Right lobe of liver (tissue), 6 donors: Measurements from ENCODE around the gene CCSER1. TPM values are rescaled to one million over a fixed set of nuclear protein-coding genes. Genes with fewer than 3 reads are reported as not detected.
"Not testable (repeated sequence)": the region's sequence is repeated elsewhere in the genome, so short reads cannot be mapped to it uniquely, and the experiment has no call there.

Experiments used
- ATAC-seq, 4 donors: fragments of 200-7000 bp; cut with Tn5 transposase; one replicate each; pipeline ENCODE4 v1.9.1; 2020; ENCODE audit warnings: mild to moderate bottlenecking in 4 of 4, moderate library complexity in 4 of 4
- DNase-seq, 3 donors: peaks; one replicate each; pipeline ENCODE4 v3.0.0-alpha.2; 2020
- H3K27ac ChIP-seq, 3 donors: fragments of 200-600 bp; one replicate each; pipeline ENCODE4 v1.8.0; 2022
- H3K27me3 ChIP-seq, 2 donors: fragments of 200-600 bp; one replicate each; pipeline ENCODE4 v1.8.0; 2022
- H3K36me3 ChIP-seq, 4 donors: fragments of 200-600 bp; sonication (generic) in 1 of 4; one replicate each; pipeline versions ENCODE4 v1.5.1 to v1.8.0; 2017 to 2022; ENCODE audit warnings: control low read depth in 1 of 4
- H3K4me1 ChIP-seq, 4 donors: fragments of 200-600 bp; sonication (generic) in 1 of 4; one replicate each; pipeline versions ENCODE4 v1.5.1 to v1.8.0; 2017 to 2022; ENCODE audit warnings: control low read depth in 1 of 4
- H3K4me3 ChIP-seq, 3 donors: fragments of 200-600 bp; one replicate each; pipeline ENCODE4 v1.8.0; 2022
- H3K9me3 ChIP-seq, 4 donors: fragments of 200-600 bp; sonication (generic) in 1 of 4; one replicate each; pipeline versions ENCODE4 v1.5.1 to v1.8.0; 2017 to 2022; ENCODE audit warnings: control low read depth in 1 of 4
- CTCF ChIP-seq, 4 donors: fragments of 200-600 bp in 3 of 4; fragments of 450-650 bp in 1 of 4; IDR thresholded peaks; one replicate each; pipeline versions ENCODE4 v1.5.1 to v1.8.0; 2016 to 2022; ENCODE audit warnings: antibody characterized with exemption in 4 of 4, mild to moderate bottlenecking in 2 of 4
- POLR2A ChIP-seq: fragments of 450-650 bp; IDR thresholded peaks from one replicate; pipeline ENCODE4 v1.6.1; 2017; ENCODE audit warnings: antibody characterized with exemption, mild to moderate bottlenecking
- WGBS: methylation state at CpG from one replicate; pipeline ENCODE4 v1.1.6; 2018; ENCODE audit warnings: low coverage, low lambda C conversion rate; ENCODE audit not compliant: insufficient coverage; ENCODE audit errors: missing lambda C conversion rate; 5-methylcytosine and 5-hydroxymethylcytosine counted together
- intact Hi-C, 2 donors: fragments of 100-400 bp; cut with DNase I; formaldehyde crosslinking; loops; one replicate each; pipeline versions ENCODE4 v1.11.2 to v1.14.1; 2022
- total RNA-seq, 6 experiments: library from RNA; depleted of rRNA in 2 of 6; stranded (reverse); fragments of >200 nt in 2 of 6; fragmentation: NEBNext Ultra II Directional in 3 of 6; extraction: Animal tissue kit (Norgen Biotek cat#: 25700) in 3 of 6; gene quantifications; one replicate each; pipeline versions ENCODE4 v1.1.0 to v1.2.4, GENCODE V29; 2016 to 2023
- donor health status: DM: no; HTN: yes; CAD: no.
- donor health status: DM: no; HTN: no; CAD: no.
- donor health status: DM: no; HTN: no; CAD: no.
- donor health status: DM: no; HTN: yes; CAD: no.
- donor health status: DM: no; HTN: yes; CAD: no.

The CCSER1 gene
- total RNA-seq, 6 experiments from 2014 or later = 0.15 to 1.00 (median 0.65) TPM

GRCh38 chr4:90474484-90474883 lies 347.3 kb downstream of the CCSER1 start:
- H3K4me1 ChIP-seq = no peaks in the 10 kb centered on the region
- intact Hi-C loops = no loop called here
- no peaks in the 10 kb centered on the region for H3K36me3 ChIP-seq
- H3K9me3 ChIP-seq = no peaks in the 10 kb centered on the region
- DNase-seq = no peak
- H3K27ac ChIP-seq = no peak overlapping the region
- 64% methylated on average over 1 of the region's 1 CpG for WGBS
- no peak overlapping the region for H3K4me3 ChIP-seq
- TF ChIP-seq POLR2A (no peak), CTCF (IDR thresholded peaks at IDR 0.05) (no peak)
- no peak for ATAC-seq
- H3K27me3 ChIP-seq = no peaks in the 10 kb centered on the region

- Histone ChIP-seq H3K27ac (no peak overlapping the region), H3K4me1 (no peaks in the 10 kb centered on the region), H3K27me3 (no peaks in the 10 kb centered on the region), H3K9me3 (no peaks in the 10 kb centered on the region), H3K36me3 (no peaks in the 10 kb centered on the region), H3K4me3 (no peak overlapping the region)
- DNase-seq = no peak
- WGBS = no CpG with 5 or more reads among the region's 6 CpGs
- TF ChIP-seq POLR2A (no peak), CTCF (IDR thresholded peaks at IDR 0.05) (no peak)
- ATAC-seq = no peak
- intact Hi-C loops = no loop called here
These were observed 348.8 kb downstream of the CCSER1 start for GRCh38 chr4:90476019-90476418.

- TF ChIP-seq POLR2A = no peak
- TF ChIP-seq CTCF (IDR thresholded peaks at IDR 0.05) = no peak
- no peaks in the 10 kb centered on the region for H3K9me3 ChIP-seq
- DNase-seq = no peak
- H3K4me3 ChIP-seq = no peak overlapping the region
- H3K27me3 ChIP-seq = no peaks in the 10 kb centered on the region
- ATAC-seq = no peak
- 64% methylated on average over 4 of the region's 4 CpGs for WGBS
- H3K27ac ChIP-seq = no peak overlapping the region
- H3K36me3 ChIP-seq = no peaks in the 10 kb centered on the region
- H3K4me1 ChIP-seq = no peaks in the 10 kb centered on the region
- intact Hi-C loops = no loop called here
These were observed 349.4 kb downstream of the CCSER1 start for GRCh38 chr4:90476586-90476985.

GRCh38 chr4:90484894-90485293 lies 357.7 kb downstream of the CCSER1 start:
- H3K27me3 ChIP-seq, DNase-seq, H3K27ac ChIP-seq, ATAC-seq, H3K4me3 ChIP-seq, H3K9me3 ChIP-seq, intact Hi-C loops, H3K4me1 ChIP-seq, H3K36me3 ChIP-seq: not testable (repeated sequence)
- WGBS = 40% methylated on average over 1 of the region's 9 CpGs

GRCh38 chr4:90486346-90486745 lies 359.2 kb downstream of the CCSER1 start:
- no peaks in the 10 kb centered on the region for H3K27me3 ChIP-seq
- H3K27ac ChIP-seq = no peak overlapping the region
- no peak for ATAC-seq
- DNase-seq = no peak
- TF ChIP-seq POLR2A = no peak
- TF ChIP-seq CTCF (IDR thresholded peaks at IDR 0.05) = no peak
- no peaks in the 10 kb centered on the region for H3K9me3 ChIP-seq
- intact Hi-C loops = no loop called here
- no peak overlapping the region for H3K4me3 ChIP-seq
- no peaks in the 10 kb centered on the region for H3K36me3 ChIP-seq
- 32% methylated on average over 1 of the region's 1 CpG for WGBS
- no peaks in the 10 kb centered on the region for H3K4me1 ChIP-seq
